ENCODE data around the gene SCIN.
"Not testable (repeated sequence)": the region's sequence is repeated elsewhere in the genome, so short reads cannot be mapped to it uniquely, and the experiment has no call there.

SCIN gene

DNA sequence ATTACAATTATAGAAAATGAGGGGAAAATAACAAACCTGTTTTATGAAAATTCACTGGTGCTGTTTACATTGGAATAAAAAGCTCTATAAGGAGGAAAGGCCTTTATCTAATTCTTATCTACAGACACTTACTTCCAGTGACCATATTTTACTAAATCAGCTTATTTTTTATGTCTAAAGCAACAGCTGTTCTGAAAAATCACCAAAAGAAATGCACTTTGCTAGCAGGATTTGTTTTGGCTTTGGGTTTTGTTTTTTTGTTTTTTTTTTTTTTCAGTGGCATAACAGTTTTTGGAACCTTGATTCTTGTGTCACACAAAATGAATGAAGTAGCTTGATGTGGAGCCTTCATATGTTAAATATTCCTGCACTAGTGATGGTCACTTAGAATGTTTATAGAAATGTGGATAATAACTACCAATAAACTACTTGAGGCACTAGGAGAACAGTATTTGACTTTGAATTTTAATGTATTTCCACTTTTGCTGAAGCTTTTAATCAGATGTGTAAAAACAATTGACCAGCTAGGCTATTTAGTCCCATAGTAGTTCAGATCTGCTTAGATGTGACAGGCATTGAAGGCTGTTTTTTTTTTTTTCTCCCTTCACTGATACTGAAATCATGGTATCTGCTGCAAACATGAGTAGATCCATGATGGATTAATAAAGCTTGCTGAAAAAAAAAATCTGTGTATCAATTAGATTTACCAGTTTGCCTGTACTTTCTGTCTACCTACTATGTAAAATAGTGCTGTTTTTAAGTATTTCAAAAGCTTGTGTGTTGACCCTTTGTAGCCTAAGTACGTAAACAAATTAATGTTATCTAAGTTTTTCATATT lies 119.7 kb downstream of the SCIN start:
- DNase-seq: no peak

DNA sequence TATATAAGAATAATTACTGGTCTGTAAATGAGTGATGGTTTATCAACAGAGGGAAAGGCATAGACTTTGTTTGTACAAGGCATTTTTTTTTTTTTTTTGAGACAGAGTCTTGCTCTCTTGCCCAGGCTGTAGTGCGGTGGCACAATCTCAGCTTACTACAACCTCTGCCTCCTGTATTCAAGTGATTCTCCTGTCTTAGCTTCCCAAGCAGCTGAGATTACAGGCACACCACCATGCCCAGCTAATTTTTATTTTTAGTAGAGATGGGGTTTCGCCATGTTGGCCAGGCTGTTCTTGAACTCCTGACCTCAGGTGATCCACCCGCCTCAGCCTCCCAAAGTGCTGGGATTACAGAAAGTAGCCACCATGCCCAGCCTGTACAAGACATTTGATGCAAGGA lies 120.9 kb downstream of the SCIN start:
- not testable (repeated sequence) for DNase-seq

DNA sequence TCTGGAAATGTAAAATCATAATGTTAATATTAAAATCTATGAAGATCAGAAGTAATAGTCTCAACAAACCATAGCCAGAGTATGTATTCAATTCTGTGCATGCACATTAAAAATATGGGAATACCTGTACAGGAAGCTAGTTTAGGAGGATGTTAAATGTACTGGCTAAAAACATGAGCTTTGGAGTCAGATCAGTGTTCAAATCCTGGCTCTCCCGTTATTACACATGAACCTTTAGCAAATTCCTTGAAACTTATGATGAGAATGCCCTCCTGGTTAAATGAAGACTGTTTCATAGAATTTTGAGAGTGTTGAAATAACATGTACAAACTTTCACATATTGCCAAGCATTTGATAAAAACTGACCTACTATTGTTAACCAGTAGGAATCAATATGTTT lies 121.5 kb downstream of the SCIN start:
- DNase-seq: no peak

DNA sequence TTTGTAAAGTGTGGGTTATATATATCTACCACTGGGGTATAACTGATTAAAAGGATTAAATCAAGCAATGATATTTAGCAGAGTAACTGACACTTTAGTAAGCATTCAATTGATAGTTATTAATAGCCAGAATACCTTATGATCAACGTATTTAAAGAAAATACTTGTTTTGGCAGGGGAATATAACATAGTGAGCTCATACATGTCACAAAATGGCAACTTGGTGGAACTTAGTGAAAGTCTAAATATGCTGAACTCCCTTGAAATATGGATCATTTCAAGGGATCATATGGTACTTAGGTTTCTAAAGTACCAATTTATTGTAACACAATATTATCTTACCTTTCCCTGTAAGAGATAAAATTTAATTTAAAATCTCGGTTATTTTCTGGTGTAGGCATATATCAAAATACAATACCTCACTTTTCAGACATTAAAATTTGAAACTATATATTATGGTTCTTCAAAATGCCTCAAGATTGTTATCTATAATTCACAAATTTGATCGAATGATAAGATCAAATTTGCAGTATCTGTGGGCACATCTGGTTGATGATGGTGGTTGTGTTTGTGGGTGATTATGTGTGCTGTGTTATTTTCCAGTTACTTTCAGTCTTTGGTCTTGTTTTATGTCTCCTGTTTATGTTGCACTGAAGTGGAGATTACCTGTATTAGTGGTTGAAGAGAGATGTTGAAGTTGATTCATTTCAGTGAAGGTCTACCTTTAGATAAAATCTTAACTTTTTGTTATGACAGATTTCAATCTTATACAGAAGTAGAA lies 122.1 kb downstream of the SCIN start:
- DNase-seq: no peak

DNA sequence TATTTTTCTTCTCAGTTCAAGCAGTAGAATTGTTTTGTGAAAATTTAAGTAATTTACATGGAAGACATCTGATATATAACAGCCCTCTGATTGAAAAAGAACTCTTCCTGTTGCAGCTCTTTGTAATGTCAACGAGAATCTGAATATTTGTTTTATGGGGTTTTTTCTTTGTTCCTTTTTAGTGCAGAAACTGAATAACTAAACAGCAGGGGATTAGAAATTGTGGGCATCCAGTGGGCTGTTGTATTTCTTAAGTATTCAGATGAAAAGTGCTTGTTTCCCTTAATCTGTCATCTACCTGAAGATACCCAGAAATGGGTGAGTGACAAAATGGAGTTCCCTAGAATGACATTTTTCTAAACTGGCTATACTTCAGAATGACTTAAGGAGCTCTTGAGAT lies 124.3 kb downstream of the SCIN start:
- no peak for DNase-seq

DNA sequence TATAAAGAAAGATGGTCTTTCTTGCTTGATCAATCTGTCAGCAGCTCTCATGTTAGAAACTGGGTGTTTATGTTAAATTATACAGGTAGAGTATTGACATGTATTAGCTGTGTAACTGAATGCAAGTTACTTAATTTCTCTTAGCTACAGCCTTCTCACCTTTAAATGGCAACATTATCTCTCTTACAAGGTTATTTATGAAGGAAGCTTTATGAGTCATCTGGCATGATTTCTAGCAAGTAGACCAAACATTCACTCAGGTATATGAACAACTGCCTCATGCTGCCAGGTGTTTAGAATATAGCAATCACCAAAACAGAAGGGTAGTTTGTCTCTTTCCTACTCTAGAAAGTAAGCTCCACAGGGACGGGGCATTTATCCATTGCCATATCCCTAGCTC lies 125.4 kb downstream of the SCIN start:
- no peak for DNase-seq

DNA sequence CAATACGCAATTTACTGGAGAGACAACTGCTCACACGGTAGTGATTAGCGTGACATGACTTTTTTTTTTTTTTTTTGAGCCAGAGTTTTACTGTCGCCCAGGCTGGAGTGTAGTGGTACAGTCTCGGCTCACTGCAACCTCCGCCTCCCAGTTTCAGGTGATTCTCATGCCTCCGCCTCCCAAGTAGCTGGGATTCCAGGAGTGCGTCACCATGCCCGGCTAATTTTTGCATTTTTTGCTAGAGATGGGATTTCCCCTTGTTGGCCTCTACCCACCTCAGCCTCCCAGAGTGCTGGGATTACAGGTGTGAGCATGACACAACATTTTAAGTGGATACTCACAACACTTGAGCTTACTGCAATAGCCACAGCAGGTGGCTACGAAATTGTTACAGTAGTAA lies 128.8 kb downstream of the SCIN start:
- no peak for DNase-seq

DNA sequence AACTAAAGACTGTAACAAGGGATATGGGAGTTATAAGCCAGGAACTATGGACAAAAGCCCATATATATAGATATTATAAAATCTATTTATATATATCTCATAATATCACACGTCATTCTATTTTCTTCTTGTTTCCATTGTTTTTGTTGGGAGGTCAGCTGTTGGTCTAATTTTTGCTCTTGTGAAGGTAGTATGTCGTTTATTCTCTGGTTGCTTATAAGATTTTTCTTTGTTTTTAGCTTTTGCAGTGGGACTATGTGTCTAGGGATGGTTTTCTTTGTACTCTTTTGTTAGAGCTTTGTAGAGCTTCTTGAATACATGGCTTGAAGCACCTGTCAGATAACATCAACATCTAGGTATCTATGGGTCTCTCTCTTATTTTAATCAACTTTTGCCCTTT lies 130.9 kb downstream of the SCIN start:
- DNase-seq: peak; percentile 43

DNA sequence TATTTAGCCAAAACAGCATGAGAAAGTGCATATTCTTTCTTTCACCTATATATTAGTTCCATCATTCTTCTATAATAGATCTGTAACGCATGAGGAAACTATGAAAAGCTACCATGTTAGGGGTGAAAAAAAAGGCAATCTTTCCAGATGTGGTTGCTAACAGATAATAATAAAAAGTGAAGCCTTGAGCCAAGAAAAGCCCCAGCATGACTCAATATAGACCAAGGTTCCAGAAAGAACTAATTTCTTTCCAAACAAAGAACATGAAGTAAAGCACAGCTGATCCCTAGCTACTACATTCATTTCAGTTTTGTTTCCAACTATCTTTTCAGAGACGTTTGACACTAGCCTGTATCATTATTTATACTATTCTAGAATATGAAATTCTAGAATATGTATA lies 133.4 kb downstream of the SCIN start:
- no peak for DNase-seq

DNA sequence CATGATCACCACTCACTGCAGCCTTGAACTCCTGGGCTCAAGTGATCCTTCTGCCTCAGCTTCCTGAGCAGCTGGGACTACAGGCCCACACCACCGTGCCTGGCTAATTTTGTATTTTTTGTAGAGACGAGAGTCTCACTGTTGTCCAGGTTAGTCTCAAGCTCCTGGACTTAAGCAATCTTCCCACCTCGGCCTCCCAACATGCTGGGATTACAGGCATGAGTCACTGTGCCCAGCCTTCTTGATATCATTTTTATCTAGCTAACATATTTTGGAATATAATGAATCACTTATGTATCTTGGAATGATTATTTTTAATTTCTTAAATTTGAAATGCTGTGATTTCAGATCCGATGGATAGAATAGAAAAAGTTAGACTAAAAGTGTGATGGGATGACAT lies 135.4 kb downstream of the SCIN start:
- DNase-seq: no peak

DNA sequence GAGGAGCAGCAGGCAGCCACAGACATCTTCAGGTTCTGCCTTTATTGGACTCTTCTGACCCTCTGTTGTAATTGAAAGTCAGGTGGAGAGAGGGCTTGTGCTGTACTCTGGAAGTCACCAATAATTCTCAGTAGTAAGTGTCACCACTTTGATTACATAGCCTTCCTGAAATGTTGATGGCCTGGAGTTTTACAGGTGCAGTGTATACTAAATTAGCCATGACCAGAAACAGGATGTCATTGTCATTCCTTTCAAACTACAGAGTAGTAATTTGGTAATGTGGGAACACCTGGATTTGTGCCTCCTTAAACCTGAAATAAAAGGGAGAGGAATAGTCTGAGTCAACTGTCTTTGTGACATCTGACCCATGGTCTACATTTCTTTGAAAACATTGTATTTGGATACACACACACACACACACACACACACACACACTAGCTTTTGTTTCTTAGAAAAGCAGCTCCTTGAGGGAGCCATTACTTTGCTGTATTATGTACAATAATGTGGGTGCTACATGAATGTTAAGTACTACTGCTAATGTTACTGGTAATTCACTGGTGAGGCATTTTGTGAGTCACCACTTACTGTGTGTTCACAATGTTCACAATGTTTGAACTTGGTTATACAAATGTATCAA lies 136.5 kb downstream of the SCIN start:
- no peak for DNase-seq

DNA sequence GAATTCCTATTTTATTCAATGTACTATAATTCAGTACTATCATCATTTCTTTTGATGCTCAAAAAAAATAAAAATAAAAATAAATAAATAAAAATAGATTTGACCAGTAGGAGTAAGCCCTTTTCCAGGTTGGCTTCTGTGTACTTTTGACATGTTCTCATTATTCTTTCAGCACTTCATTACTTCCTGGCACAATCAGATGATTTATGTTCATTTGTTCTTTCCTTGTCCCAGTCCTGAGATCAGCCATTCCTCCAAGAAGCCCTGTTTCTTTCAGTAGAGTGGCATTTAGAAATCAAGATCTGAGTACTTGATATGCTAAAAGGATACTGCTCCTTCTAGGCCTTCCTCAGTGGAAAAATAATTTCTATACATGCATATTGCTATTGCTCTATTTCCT lies 137.8 kb downstream of the SCIN start:
- DNase-seq: no peak

Measured in hematopoietic multipotent progenitor cell treated with erythropoietin and hydrocortisone succinate and interleukin-3 and kit ligand, for 4 days (in vitro differentiated cells).